A673 (cell line): ENCODE results near the gene RGS1.

Experiments
- CTCF ChIP-seq: fragments of 300-800, 200-600 bp; sonication (generic); conservative IDR thresholded peaks from 2 replicates; pipeline ENCODE4 v1.5.1; 2017; ENCODE audit warnings: low read depth, mild to moderate bottlenecking, antibody characterized with exemption, low read length, moderate library complexity, mixed read lengths
- EZH2 ChIP-seq: fragments of 200-600 bp; sonication (generic); IDR thresholded peaks from 2 replicates; pipeline ENCODE4 v1.6.1; 2017; ENCODE audit warnings: borderline replicate concordance, low read depth, mild to moderate bottlenecking, mixed read lengths, antibody characterized with exemption, low read length; ENCODE audit not compliant: poor library complexity, severe bottlenecking

- TF ChIP-seq CTCF (no peak), EZH2 (no peak)
Measured at GRCh38 chr1:192566657-192567056, 8.9 kb upstream of the RGS1 start.
